HG02840 (cell line): ENCODE results near the gene KLK15.

Experiments
- ATAC-seq: cut with Tn5 transposase; IDR thresholded peaks from one replicate; pipeline ENCODE4 v1.9.1; 2021; ENCODE audit warnings: mild to moderate bottlenecking, moderate library complexity, moderate number of reproducible peaks; ENCODE audit not compliant: unreplicated experiment, low FRiP score

Gene KLK15

GRCh38 chr19:50844296-50844935, 11.0 kb upstream of the KLK15 start:
- ATAC-seq, result no peak

DNA sequence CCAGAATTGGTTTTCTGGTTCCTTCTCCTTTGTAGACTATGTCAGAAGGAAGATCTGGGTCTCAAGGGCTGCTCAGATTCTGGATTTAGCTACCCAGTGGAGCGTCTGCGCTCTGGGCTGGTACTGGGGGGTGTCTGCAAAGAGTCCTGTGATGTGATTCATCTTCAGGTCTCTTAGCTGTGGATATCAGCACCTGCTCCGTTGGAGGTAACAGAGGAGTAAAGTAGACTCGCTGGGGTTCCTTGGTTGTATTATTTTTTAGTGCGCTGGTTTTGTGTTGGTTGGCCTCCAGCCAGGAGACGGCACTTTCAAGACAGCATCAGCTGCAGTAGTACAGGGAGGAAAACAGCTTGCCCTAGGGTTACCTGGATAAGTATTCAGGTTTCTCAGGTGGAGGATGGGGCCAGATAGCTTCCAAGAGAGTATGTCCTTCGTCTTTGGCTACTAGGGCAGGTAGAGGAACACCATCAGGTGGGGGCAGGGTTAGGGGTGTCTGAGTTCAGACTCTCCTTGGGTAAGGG, 10.4 kb upstream of the KLK15 start:
- ATAC-seq, result no peak

- ATAC-seq, result no peak
Observed at GRCh38 chr19:50843205-50843604, 9.8 kb upstream of the KLK15 start.

- ATAC-seq, result no peak
Observed at GRCh38 chr19:50842130-50842529, 8.8 kb upstream of the KLK15 start.

- ATAC-seq, result no peak
Observed at GRCh38 chr19:50839712-50840655, 6.6 kb upstream of the KLK15 start.

DNA sequence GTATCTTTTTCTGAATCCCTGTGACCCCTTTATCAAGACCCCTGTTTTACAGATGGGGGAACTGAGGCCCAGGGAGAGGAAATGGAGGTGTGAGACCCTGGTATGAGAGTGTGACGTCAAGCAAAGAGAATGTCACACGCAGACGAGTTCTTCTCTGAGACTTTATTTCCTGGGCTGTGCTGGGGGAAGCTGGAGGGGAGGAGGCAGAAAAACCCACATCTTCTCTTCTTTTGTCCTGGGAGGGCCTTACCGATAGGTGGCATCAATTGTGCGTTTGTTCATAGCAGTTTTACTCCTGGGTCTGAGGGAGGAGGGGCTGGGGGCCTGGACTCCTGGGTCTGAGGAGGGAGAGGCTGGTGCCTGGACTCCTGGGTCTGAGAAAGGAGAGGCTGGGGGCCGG, 4.9 kb upstream of the KLK15 start:
- no peak for ATAC-seq

DNA sequence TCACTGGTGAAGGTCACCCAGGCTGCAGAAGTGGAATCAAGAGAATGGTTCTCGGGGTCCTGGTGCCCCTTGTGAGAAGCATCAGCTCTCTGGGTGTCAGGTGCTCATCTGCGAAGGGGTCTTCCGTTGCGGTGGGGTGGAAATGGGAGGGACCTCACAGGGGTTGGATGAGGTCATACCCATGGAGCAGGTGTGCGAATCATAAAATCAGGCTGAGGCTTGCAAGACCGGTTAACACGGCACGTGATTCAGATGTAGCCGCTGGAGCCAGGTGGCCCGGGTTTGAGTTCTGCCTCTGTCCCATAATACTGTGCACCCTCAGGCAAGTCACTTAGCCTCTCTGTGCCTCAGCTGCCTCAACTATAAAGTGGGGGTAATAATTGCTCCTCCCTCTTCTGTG, 3.9 kb upstream of the KLK15 start:
- no peak for ATAC-seq

GRCh38 chr19:50836543-50837195, 3.3 kb upstream of the KLK15 start:
- no peak for ATAC-seq

GRCh38 chr19:50835785-50836542, 2.6 kb upstream of the KLK15 start:
- peak; percentile 63 for ATAC-seq

GRCh38 chr19:50835103-50835784, 1.9 kb upstream of the KLK15 start:
- ATAC-seq, result no peak

GRCh38 chr19:50833802-50834167, 411 bp upstream of the KLK15 start:
- no peak for ATAC-seq

DNA sequence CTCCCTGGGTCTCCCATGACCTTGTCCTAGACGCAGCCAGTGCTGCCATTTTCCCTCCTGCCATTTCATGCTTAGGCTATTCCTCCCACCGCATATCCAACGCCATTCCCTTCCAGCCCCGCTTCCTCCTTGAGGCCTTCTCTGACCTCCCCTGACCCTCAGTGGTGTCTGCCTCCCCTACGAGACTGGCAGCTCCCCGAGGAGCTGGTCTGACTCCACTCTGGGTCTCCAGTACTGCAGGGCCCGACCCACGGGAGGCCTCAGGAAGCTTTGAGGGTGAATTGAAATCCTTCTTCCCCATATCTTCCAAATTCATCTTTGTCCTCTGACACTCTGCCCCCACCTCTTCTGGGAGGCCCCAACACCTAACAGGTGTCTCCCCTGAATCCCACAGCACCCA, 708 bp downstream of the KLK15 start:
- no peak for ATAC-seq

DNA sequence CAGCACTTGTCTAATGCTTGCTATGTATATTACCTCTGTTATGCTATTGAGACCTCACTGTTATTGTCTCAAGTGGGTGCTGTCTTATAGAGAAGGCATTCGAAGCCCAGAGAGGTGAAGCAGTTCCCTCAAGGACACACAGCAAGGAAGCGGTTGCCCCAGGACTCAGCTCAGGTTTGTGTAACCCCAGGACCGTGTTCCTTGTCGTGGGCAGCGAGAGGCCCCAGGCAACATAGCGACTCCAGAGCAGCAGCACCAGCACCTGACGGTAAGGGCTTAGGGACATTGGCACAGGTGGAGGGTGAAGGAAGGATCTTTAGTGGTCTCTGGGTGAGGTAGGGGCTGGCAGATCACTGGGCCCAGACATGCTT, 2.4 kb downstream of the KLK15 start:
- ATAC-seq, result no peak

- no peak for ATAC-seq
Observed at GRCh38 chr19:50830266-50831025, 2.9 kb downstream of the KLK15 start.

GRCh38 chr19:50829801-50830200, 3.6 kb downstream of the KLK15 start:
- no peak for ATAC-seq

- ATAC-seq, result no peak
Observed at GRCh38 chr19:50827476-50827875, 5.9 kb downstream of the KLK15 start.

DNA sequence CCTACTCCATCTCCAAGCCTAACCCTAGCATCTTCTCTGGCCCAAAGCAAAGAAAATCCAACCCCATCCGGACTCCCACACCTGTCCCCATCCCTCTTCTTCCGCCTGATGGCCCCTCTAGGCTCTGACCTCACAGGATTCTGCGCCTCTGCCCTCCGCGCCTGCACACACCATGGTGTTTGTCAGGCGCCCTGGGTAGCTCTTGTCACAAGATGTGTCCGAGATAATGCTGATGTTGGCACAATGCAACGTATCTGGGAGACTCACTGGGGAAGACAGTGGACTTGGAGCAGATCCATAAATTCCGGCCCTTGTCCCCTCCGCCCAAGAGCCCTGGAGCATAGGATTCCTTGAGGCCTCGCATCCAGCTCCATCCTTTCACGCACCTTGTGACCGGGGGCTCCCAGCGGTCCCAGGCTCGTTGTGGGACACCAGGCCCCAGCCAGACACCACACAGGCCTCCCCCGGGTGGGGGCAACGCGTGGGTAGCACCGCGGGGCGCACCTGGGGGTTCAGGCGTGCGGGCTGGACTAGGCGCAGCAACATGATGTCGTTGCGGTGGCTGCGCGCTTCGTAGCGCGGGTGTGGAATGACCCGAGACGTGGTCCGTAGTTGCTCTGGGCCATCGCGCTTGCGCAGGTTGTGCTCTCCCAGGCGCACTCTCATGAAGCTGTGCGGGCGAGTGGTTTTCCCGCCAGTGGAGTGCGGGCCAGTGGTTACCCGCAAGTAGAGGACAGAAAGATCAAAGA, 6.7 kb downstream of the KLK15 start:
- ATAC-seq, result no peak

DNA sequence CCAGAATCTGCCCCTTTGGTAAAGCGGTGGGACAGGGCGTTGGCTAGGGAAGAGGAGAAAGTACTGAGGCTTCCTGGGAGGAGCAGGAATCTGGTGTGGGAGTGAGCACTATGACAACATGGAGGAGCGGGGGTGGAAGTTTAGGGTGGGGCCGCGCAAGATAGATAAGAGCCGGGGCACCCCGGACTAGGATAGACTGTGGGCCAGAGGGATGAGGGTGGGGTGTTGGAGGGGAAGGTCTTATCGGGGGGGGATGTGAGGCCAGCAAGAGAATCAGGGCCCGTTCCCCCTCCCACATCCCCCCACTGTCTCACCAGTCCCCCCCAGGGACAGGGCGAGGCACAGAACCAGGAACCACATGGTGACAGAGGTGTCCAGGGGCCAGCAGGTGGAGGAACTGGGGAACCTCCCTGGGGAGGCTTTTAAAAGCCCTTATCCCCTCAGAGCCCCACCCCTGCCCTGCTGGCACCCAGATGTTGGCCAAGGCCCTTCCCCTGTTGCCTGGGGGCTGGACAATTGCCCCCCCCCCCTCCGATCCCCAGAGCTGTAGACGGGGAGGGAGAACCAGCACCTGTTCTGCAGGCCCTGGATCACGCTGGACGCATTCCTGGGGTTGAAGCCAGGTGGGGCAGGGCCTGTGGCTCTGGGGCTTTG, 9.9 kb downstream of the KLK15 start, which contains the start of gene KLK1:
TSS of gene KLK1 (minus strand) at position 399 of the 654 bp plus-strand sequence. CDS start at position 360, 39 bp downstream.
- no peak for ATAC-seq
